Left ventricle myocardium inferior (tissue), 1 donor: Measurements from ENCODE around the gene PRR35. TPM values are rescaled to one million over a fixed set of nuclear protein-coding genes. Genes with fewer than 3 reads are reported as not detected.

Experiments
- DNase-seq: peaks from one replicate; pipeline ENCODE4 v3.0.0-alpha.2; 2020
- H3K27ac ChIP-seq: fragments of 200-600 bp; replicated peaks from 2 replicates; pipeline ENCODE4 v1.8.0; 2021
- H3K27me3 ChIP-seq: fragments of 200-600 bp; 2 replicates; pipeline ENCODE4 v1.8.0; 2021; ENCODE audit warnings: low read depth
- H3K36me3 ChIP-seq: fragments of 200-600 bp; 2 replicates; pipeline ENCODE4 v1.8.0; 2021
- H3K4me1 ChIP-seq: fragments of 200-600 bp; 2 replicates; pipeline ENCODE4 v1.8.0; 2021
- H3K4me3 ChIP-seq: fragments of 200-600 bp; 2 replicates; pipeline ENCODE4 v1.8.0; 2021; ENCODE audit warnings: mild to moderate bottlenecking, moderate library complexity
- H3K9me3 ChIP-seq: fragments of 200-600 bp; replicated peaks from 2 replicates; pipeline ENCODE4 v1.8.0; 2021
- CTCF ChIP-seq: fragments of 200-600 bp; IDR thresholded peaks from 2 replicates; pipeline ENCODE4 v1.8.0; 2021; ENCODE audit warnings: antibody characterized with exemption, mild to moderate bottlenecking, borderline replicate concordance
- intact Hi-C: fragments of 100-400 bp; cut with micrococcal nuclease; formaldehyde crosslinking; loops from one replicate; pipeline ENCODE4 v1.11.0; 2022
- total RNA-seq: library from RNA; stranded (reverse); fragmentation: NEBNext Ultra II Directional; extraction: Animal tissue kit (Norgen Biotek cat#: 25700); gene quantifications from one replicate; pipeline ENCODE4 v1.2.1, GENCODE V29; 2021
- donor health status: DM: no; HTN: yes; CAD: no; lungs with severe emphysema.

PRR35 gene
- total RNA-seq, 1 donor from 2014 or later: not detected

DNA sequence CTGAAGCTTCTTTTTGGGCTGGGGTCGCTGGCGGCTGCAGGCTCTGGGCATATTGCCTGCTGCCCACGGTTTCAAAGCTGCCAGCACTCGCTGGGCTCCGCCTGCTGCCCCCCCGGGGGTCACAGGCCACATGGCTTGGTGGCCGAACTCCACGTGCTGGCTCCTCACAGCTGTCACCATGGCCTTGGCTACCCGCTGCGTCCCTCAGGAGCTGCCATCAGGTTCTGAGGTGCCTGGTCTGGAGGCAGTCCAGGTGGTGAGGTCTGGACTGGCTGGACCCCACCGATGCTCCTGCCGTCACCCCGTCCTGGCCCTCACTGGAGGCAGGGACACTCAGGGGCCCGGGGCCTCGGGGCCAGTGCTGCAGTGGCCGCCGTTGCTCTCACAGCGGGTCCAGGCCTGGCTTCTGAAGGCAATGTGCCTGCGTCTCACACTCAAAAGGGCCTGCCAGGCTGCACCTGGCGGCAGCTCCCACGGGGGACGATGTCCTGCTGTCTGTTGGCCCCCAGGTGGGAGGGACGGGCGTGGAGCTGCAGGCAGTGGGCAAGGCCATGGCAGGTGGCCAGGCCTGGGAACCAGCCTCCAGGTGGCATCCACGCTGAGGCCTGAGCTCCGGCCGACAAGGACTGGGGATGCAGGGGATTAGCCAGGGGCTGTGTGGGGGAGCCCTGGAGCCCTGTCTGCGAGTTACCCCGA lies 19.4 kb upstream of the PRR35 start:
- H3K27me3 ChIP-seq: no peaks in the 10 kb centered on the region
- intact Hi-C loops: no loop called here
- H3K9me3 ChIP-seq: no peaks in the 10 kb centered on the region
- no peak overlapping the region for H3K27ac ChIP-seq
- TF ChIP-seq CTCF: no peak
- H3K36me3 ChIP-seq: peaks cover 23% of the 10 kb centered on the region
- H3K4me1 ChIP-seq: no peaks in the 10 kb centered on the region
- no peak for DNase-seq
- H3K4me3 ChIP-seq: no peak overlapping the region

DNA sequence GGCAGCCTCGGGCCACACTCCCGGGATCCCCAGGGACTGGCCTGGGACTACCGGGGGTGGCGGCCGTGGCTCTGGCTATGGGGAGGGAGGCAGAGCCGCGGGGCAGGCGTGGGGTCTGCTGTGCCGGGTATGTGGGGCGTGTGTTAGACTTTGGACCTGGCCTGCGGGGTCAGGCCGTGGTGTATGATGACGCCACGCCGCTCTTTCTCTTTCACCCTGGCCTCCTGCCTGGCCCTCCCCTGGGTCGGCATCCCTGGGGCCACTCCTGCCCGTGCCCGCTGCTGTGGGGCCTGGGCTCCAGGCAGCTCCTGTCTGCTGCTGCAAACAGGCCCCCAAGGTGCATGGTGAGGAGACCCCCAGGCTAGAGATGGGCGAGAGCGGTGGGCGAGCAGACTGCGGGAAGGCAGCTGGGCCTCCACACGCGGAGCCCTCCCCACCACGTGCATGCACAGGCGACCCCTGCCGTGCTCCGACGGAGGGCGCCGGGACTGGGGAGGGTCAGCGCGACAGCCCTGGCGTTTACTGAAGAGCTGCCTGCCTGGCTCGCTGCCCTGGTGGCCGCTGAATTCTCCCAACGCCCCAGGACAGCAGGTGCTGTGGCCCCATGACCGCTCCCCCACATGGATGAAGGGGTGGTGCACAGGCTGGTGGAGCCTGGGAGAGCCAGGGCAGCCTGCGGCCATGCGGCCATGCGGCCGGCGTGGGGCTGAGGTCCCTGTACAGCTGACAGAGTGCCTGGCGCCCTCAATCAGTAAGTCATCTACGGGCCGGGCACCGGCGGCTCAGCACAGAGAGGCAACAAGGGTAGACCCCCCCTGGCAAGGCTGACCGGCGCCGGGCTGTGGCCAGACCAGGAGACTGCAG lies 16.7 kb upstream of the PRR35 start:
- Histone ChIP-seq H3K9me3 (no peaks in the 10 kb centered on the region), H3K27ac (no peak overlapping the region), H3K4me1 (no peaks in the 10 kb centered on the region), H3K27me3 (no peaks in the 10 kb centered on the region), H3K4me3 (no peak overlapping the region), H3K36me3 (peaks cover 27% of the 10 kb centered on the region)
- no peak for TF ChIP-seq CTCF
- intact Hi-C loops: no loop called here
- DNase-seq: no peak

DNA sequence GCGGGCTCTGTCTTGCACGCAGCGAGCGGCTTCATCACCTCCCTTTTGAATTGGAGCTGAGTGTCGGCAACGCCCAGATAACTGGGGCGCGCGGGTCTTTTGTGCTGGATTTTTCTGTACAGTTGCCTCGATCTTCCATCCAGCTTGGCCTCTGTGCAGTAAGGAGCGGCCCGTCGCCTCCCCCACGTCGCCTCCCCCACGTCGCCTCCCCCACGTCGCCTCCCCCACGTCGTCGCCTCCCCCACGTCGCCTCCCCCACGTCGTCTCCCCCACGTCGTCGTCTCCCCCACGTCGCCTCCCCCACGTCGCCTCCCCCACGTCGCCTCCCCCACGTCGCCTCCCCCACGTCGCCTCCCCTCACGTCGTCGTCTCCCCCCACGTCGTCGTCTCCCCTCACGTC lies 15.7 kb upstream of the PRR35 start:
- no peaks in the 10 kb centered on the region for H3K27me3 ChIP-seq
- intact Hi-C loops: no loop called here
- TF ChIP-seq CTCF: no peak

DNA sequence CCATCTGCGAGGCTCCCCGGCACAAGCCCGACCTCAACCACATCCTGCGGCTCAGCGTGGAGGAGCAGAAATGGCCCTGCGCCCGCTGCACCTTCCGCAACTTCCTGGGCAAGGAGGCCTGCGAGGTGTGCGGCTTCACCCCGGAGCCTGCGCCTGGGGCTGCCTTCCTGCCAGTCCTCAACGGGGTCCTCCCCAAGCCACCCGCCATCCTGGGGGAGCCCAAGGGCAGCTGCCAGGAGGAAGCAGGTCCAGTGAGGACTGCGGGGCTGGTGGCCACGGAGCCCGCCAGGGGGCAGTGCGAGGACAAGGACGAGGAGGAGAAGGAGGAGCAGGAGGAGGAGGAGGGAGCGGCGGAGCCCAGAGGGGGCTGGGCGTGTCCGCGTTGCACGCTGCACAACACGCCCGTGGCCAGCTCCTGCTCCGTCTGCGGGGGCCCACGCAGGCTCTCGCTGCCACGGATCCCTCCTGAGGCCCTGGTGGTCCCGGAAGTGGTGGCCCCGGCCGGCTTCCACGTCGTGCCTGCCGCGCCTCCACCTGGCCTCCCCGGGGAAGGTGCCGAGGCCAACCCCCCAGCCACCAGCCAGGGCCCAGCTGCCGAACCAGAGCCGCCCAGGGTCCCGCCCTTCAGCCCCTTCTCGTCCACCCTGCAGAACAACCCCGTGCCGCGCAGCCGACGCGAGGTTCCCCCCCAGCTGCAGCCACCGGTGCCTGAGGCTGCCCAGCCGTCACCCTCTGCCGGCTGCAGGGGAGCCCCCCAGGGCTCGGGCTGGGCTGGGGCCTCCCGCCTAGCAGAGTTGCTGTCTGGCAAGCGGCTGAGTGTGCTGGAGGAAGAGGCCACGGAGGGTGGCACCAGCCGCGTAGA lies 13.1 kb upstream of the PRR35 start:
- no peak overlapping the region for H3K4me3 ChIP-seq
- H3K36me3 ChIP-seq: peaks cover 40% of the 10 kb centered on the region
- intact Hi-C loops: no loop called here
- H3K9me3 ChIP-seq: no peaks in the 10 kb centered on the region
- H3K27me3 ChIP-seq: no peaks in the 10 kb centered on the region
- peak; percentile 57 for TF ChIP-seq CTCF
- H3K4me1 ChIP-seq: no peaks in the 10 kb centered on the region
- peak; percentile 68 for DNase-seq
- no peak overlapping the region for H3K27ac ChIP-seq

More for the DNA sequence above, 15.7 kb upstream of the PRR35 start:
- no peak overlapping the region for H3K4me3 ChIP-seq
- H3K4me1 ChIP-seq: no peaks in the 10 kb centered on the region
- peaks cover 35% of the 10 kb centered on the region for H3K36me3 ChIP-seq
- H3K9me3 ChIP-seq: no peaks in the 10 kb centered on the region
- no peak for DNase-seq
- H3K27ac ChIP-seq: no peak overlapping the region

DNA sequence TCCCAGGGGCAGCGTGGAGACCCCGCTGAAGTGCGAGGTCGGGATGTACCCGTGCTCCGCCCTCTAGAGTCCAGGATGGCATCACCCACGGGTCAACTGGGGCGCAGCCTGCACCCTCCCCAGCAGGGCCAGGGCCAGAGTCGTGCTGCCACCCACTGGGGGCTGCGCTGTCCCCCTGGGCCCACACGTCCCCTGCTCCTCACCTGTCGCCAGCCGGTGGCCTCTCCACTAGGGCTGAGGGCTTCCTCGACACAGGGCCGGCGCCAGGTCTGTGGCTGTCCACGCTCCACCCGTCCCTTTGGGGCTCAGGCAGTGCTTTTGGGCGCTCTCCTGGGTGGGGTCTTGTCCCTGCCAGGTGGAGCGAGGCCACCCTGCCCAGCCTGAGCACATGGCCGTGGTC lies 11.6 kb upstream of the PRR35 start:
- TF ChIP-seq CTCF: no peak
- no peaks in the 10 kb centered on the region for H3K4me1 ChIP-seq

More for the DNA sequence above, 11.6 kb upstream of the PRR35 start:
- peaks cover 48% of the 10 kb centered on the region for H3K36me3 ChIP-seq
- H3K27ac ChIP-seq: no peak overlapping the region
- H3K4me3 ChIP-seq: no peak overlapping the region
- H3K9me3 ChIP-seq: no peaks in the 10 kb centered on the region
- DNase-seq: no peak
- intact Hi-C loops: no loop called here
- no peaks in the 10 kb centered on the region for H3K27me3 ChIP-seq
